SKM-1 (cell line): ENCODE results near the gene FLAD1.

Experiments
- DNase-seq: peaks from one replicate; lab custom pipeline; 2025; ENCODE audit not compliant: unreplicated experiment; lab: John Stamatoyannopoulos, UW

The FLAD1 gene

DNA sequence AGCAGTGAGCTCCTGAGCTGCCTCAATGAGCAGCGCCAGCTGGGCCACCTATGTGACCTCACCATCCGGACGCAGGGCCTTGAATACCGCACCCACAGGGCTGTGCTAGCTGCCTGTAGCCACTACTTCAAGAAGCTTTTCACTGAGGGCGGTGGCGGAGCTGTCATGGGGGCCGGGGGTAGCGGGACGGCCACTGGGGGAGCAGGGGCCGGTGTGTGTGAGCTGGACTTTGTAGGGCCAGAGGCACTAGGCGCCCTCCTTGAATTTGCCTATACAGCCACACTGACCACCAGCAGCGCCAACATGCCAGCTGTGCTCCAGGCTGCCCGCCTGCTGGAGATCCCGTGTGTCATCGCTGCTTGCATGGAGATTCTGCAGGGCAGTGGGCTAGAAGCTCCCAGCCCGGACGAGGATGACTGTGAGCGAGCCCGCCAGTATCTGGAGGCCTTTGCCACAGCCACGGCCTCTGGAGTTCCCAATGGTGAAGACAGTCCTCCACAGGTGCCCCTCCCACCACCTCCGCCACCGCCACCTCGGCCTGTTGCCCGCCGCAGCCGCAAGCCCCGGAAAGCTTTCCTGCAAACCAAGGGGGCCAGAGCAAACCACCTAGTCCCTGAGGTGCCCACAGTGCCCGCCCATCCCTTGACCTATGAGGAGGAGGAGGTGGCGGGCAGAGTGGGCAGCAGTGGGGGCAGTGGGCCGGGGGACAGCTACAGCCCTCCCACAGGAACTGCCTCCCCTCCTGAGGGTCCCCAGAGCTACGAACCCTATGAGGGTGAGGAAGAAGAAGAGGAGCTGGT, 31.8 kb downstream of the FLAD1 start:
- no peak for DNase-seq

DNA sequence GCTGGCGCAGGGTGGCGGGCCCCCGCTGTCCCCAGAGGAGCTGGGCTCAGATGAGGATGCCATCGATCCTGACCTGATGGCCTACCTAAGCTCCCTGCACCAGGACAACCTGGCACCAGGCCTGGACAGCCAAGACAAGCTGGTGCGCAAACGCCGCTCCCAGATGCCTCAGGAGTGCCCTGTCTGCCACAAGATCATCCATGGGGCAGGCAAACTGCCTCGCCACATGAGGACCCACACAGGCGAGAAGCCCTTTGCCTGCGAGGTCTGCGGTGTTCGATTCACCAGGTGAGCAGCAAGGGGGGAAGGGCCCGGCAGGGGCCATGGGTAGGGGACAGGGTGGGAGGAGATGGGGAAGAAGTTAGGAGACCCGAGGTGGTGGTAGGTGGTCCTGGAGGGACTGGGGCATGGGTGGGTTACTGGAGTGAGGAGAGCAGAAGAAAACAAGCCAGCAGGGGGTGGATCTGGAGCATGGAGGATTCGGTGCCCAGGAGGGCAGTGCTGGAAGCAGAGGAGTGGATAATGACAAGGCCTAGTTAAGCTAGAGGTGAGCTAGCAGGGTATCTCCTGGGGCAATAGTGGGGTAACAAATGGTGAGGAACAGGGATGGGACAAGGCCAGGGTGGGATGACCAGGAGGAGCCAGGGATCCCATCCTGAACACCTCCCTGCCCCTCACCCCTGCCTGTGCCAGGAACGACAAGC, 32.5 kb downstream of the FLAD1 start:
- DNase-seq = no peak

DNA sequence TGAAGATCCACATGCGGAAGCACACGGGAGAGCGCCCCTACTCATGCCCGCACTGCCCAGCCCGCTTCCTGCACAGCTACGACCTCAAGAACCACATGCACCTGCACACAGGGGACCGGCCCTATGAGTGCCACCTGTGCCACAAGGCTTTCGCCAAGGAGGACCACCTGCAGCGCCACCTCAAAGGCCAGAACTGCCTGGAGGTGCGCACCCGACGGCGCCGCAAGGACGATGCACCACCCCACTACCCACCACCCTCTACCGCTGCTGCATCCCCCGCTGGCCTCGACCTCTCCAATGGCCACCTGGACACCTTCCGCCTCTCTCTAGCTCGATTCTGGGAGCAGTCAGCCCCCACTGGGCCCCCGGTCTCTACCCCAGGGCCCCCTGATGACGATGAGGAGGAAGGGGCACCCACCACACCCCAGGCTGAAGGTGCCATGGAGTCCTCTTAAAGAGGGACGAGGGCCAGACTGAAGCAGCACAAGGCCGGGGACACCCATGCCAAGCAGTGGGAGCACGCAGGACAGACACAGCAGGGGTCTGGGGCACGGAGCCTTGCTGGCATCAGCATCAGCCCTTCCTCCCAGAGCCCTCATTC, 33.2 kb downstream of the FLAD1 start:
- no peak for DNase-seq

DNA sequence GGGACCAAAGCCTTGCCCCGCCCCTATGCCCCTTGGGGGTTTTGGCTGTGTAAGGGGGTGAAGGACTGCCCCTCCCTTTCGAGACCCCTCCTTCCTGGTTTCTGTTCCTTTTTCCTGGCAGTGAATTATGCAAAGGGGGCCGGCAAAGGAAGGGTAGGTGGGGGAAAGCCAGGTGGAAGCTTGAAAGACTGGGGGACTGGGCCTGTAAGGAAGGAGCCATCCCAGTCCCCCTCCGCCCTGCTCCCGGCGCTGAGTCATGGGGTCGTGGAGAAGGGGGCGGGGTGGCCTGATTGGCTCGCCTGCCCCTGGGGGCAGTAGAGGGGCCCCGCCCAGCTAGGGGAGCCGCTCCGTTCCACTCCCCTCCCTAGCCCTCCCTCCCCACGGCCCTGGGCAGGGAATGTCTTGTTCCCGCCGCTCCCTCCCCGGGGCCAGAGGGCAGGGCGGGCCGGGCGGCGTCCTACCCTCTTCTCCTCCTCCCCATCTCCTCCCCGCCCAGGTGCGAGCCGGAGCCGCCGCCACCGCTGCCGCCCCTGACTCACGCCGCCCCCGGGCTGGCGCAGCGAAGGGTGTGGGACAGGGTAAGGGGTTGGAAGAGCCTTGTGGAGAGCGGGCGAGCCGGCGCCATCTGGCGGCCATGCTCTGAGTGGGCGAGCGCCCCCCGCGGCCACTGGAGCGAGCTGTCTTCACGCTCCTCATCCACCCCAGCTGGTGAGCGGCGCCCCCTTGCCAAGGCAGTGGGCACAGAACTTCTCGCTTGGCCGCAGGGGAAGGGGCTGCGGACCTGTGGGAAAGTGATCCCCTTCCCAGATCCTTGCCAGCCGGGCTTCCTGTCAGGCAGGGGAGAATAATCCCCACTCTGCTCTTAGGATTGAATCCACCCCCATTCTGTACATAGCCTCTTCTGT, 34.1 kb downstream of the FLAD1 start:
- peak; percentile 85 for DNase-seq

DNA sequence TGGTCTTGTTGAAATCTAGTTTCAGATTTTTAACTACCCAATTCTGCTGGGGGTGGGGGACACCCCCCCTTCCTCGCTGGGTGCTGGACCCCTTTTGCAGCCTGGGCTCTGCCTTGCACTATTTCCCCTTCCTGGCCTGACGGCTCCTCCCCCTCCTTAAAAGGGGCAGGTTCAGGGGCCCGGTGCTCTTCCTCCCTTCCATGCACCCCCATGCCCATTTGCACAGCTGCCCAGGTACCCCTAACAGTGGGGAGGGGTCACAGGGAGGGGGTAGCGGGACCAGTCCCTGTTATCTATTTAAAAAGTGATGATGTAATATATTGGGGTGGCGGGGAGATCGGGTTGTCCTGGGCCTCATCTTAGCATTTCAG, 34.8 kb downstream of the FLAD1 start:
- DNase-seq = no peak

DNA sequence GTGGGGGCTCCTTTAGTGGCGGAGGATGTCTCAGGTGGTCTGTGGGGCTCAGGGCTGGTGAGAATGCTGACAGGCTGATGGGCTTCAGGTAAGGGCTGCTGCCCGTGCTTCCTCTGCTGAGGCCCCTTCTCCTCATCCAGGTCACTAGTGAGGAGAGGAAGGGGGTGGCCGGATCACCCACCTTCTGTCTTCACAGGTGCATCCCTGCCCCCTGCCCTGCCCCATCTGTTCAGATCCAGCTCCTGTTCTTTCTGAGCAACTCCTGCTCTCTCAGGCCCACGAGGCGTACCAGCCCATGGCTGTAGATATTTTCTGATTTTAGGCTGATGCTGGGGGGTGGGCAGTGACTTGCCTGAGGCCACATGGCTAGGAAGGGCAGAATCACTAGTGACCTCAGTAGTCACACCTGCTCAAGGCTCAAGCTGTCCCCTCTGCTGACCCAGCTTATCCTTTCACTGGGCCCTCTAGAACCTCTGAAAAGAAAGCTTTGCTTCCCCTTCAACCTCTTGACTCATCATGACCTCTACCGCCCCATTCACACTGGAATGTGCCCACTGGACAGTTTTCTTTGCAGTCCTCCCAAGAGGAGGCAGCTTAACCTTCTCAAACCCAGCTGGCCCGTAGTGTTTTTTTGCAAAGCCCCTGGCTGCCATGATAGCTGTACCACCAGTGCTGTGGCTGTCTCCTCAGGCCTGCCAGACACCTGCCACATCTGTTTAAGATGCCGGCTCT, 35.6 kb downstream of the FLAD1 start:
- DNase-seq = no peak

DNA sequence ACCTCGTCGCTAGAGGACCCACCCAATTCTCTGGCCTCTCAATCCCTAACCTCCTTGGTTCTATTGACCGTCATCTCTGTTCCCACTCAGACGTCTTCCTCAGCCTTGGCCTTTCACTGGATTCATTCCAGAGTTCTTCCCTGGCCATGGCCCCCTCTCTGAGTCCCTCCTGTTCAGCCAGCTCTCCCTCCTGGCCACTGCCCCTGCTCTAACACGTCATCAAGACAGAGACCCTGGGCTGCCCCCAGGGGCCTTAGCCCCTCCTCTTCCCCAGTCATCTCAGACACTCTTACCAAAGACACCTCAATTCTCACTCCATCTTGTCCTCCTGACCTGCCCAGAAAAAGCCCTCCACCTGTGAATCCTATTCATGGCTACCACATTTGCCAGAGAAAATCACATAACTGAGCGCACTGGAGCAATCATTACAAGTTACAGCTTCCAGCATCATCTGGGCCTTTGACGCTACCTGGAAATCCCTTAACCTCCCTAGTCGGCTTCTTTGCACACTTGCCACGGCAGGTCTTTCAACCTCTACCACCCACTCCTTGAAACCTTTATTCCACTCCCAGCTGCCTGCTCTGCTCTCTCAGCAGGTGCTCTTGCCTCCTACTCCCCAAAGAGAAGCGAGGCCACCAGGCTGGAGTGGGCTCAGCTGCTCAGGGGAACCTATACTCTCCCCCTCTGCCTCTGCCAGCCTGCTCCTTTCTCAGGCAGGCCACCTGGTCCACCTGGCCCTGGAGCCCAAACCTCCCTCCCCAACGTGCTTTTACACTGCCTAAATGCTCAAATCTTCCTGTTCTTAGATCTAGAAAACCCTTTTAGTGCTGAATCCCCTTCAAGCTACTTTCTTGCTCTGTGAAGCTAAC, 36.5 kb downstream of the FLAD1 start:
- DNase-seq = no peak

DNA sequence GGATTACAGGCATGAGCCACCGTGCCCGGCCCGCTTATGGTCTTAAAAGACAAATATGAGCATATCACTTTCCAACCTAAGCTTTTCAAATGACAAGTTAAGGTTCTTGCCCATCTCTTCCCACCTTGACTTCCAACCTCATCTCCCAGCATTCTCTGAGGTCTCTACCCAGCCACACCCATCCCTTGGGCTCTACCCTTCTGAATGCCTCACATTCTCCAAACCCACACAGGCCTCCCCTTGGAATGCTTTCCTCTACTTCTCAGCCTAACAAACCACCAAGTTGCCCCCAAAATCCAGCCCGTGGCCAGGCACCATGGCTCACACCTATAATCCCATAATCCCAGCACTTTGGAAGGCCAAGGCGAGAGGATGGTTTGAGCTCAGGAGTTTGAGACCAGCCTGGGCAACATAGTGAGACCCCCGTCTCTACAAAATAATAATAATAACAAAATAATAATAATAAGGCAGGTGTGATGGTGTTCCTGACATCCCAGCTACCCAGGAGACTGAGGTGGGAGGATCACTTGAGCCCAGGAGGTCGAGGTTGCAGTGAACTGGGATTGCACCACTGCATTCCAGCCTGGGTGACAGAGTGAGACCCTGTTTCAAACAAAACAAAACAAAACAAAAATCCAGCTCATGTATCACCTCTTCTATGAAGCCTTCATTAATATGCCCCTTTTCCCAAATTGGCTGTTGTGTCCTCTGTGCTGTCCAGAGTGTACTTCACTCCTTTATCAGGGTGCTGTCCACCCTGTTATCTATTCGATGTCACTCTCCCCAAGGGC, 39.2 kb downstream of the FLAD1 start:
- DNase-seq = no peak

DNA sequence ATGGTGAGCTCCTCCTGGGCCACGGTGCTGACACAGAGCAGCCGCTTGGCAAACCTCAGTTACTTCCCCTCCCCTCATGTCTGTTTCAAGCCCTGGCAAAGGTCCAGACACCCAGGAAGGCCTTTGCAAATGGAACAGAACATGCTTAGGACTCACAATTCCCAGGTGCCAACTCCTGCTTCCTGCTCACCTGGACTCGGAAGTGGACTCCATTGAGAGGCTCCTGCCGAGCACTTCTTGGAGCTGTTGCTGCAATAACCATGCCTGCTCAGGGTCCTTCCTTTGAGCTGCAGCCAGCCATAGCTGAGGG, 39.7 kb downstream of the FLAD1 start:
- DNase-seq = peak; percentile 46

DNA sequence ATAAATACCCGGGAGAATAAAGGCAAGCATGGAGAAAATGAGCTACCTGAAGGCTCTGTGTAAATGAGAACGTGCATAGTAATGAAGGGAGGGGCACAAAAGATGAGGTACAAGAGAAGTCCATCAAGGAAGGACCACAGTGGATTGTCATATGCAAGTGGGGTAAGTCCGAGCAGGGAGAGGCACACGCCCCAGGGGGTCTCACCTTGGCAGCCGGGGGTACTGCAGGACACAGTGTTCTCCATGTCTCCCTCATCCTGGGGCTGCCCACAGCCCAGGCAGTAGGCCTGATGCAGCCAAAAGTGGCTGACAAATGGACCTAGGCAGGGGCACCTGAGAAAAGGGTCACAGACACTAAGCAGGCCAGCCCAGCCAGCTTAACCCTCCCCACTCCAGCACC, 40.5 kb downstream of the FLAD1 start:
- no peak for DNase-seq

DNA sequence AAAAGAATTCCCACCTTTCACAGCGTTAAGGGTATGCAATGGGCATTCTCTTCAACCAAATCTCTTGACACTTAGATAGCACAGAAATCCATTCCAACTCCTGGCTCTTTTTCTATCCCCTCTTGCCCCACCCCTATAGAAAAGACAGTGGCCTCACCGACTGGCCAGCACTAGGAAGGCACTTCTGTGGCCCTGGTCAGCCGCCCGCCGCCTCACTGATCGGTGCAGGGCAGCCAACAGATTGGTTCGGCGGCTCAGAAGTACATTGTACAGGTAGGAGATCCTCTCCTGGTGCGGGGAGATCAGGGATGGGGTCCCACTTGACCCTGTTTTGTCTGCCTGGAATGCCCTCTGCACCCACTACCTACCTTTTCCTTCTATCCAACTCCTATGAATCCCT, 41.2 kb downstream of the FLAD1 start:
- no peak for DNase-seq

DNA sequence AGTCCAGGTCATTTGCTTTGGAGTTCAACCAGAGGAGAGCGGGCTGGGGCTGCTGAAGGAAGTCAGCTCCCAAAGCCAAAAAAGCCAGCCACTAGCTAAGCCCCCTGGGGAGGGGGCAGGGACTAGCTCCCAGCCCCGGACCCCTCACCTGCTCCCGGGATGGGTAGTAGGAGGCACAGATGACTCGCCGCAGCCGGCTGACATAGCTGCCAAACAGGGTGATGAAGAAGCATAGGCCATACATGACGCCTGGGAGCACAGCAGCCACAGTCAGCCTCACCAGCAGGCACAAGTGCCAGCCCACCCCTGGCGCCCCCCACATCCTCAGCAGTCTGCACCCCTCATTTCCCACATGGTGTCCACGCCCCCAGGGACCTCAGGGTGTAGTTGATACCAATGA, 43.0 kb downstream of the FLAD1 start:
- DNase-seq = no peak

DNA sequence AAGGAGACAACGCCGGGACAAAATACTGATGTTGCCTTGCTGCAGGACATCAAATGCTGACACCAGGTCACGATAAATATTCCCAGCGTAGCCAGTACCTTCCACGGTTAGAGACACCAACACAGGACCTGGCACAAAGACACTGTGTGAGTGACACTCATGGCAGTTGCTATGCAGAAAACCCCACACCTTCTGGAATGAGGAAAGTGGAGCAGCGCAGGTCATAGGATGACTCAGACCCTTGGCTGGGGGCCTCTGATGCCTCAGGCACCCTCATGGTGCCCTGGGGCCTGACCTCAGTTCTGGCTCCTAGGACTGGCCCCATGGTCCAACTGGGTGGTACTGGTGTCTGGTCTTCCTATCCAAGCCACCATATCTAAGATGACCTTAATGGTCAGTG, 43.4 kb downstream of the FLAD1 start:
- no peak for DNase-seq

DNA sequence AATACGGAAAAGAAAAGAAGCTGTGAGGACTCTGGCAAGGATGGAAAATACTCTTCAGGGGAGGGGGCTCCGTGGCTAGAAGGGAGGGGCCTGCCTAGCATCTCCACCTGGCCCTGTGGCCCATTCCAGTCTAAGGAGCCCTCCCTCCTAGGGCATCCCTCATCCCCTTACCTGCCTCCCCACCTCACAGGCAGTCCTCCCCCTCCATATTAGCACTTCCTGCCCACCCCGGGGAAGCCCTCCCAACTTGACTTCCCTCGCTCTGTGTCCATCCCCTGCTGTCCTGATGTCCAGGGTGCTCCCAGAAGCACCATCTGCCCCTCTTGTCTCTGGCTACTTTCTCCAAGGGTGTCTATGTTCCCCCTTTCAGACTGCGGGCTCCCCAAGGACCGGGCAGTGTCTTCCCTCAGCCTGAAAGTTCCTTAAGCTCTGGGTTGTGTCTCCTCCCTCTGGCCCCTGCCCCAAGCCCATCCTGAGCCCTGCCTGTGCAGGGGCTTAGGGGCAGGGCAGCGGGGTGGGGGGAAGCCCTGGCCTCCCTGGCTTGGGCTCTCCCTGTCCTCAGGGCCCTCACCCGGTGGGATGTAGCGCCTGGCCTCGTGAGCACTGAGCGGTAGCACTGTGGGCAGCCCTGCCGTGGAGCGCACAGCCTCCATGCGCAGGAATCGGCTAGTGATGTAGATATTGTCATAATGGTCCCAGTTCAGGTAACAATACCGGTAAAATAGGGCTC, 46.5 kb downstream of the FLAD1 start:
- no peak for DNase-seq

DNA sequence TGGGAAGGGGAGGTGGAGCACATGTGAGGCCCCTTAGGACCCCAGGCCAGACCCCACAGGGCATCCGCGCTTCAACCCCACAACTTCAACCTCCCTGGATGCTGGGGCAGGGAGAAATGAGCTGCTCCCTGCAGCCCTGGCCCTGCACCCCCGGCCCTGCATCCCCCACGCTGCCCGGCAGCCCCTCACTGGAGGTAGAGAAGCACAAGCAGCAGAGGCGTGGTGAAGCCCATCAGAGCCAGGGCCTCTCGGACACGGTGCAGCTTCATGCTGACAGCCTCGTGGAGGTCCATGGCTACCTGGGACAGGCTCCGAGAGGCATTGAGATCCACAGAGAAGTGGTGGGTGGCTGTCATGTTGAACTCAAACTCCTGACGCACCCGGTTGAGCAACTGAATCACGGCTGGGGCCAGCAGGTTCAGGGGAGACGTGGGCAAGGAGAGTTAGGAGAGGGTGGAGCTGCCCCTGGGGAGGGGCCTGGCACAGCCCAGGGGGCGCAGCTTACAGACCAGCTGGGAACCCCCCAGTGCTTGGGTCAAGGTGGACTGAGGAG, 47.2 kb downstream of the FLAD1 start:
- no peak for DNase-seq

DNA sequence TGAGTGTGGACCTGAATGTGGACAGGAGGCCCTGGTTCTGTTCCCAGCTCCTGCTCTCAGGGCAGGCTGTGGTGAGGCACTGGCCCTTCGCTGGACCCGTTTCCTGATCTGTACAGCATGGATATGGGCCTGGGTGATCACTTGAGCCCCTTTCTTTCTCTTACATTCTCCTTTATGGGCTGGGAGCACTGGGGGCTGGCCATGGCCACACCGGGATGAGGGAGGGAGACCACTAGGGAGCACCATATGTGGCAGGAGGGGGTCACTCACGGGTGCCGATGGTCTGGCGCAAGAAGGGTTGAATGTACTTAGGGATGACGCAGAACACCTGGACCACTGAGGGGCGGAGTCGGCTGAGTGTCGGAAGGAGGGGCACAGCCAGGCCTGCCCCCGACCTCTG, 47.8 kb downstream of the FLAD1 start:
- no peak for DNase-seq

DNA sequence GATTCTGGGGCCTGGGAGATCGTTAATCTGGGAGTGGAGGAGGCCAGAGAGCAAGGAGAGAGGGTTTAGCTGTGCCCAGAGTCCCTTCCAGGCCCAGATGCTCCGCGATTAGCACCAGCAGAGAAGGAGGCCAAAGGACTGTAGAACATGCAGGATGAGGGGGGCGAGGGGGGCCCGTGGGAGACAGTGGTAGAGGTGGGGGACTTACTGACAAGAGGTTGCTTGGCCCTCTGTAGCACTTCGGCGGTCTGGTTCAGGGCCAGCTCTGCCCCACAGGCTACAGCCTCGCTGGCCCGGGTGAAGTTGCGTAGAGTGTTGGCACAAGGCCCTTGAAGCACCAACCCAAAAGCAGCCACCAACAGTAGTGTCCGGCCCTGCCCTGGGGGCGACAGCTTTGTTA, 49.7 kb downstream of the FLAD1 start:
- no peak for DNase-seq

DNA sequence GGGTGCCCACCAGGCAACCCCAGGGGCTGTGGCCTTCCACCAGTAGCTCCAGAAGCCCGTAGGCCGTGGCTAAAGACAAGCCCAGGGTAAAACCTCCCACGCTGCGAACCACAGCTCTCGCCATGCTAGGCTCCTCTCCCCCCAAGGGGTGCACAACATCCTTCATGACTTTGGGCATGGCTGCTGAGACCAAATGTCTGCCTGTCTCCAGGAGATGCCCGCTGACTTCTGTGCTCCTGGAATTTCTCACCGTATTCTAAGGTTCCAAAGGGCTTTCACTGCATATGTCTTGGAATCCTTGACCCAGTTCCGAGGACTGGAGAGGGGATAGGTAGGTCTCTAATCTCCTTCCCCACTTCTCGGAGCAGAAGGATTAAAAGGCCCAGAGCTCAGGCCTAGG, 50.4 kb downstream of the FLAD1 start, which contains the start of the genes DCST1 and DCST2:
TSS of gene DCST1 (plus strand) at position 301 of the 400 bp plus-strand sequence. CDS start 213 bp downstream, outside the sequence.
TSS of gene DCST2 (minus strand) at position 258 of the 400 bp plus-strand sequence. CDS start at position 178, 80 bp downstream.
- DNase-seq = no peak
